Mesothelial cell of epicardium (in vitro differentiated cells): ENCODE results near the gene LAMA2. TPM values are rescaled to one million over a fixed set of nuclear protein-coding genes. Genes with fewer than 3 reads are reported as not detected.

Experiments used
- DNase-seq, 2 experiments: peaks; one replicate each; pipeline ENCODE4 v3.0.0; 2021; ENCODE audit warnings: low spot score in 2 of 2; ENCODE audit not compliant: unreplicated experiment in 2 of 2
- H3K27ac Mint-ChIP-seq: 2 replicates; pipeline ENCODE4 v1.8.0; 2021; ENCODE audit warnings: mixed read lengths
- H3K27me3 Mint-ChIP-seq: 2 replicates; pipeline ENCODE4 v1.8.0; 2021; ENCODE audit warnings: low read depth, mixed read lengths
- H3K36me3 Mint-ChIP-seq: 2 replicates; pipeline ENCODE4 v1.8.0; 2021; ENCODE audit warnings: mixed read lengths
- H3K4me1 Mint-ChIP-seq: 2 replicates; pipeline ENCODE4 v1.8.0; 2021; ENCODE audit warnings: mixed read lengths
- H3K4me3 Mint-ChIP-seq: 2 replicates; pipeline ENCODE4 v1.8.0; 2021; ENCODE audit warnings: mild to moderate bottlenecking, moderate library complexity, mixed read lengths
- H3K9me3 Mint-ChIP-seq: 2 replicates; pipeline ENCODE4 v1.8.0; 2021; ENCODE audit warnings: mixed read lengths
- total RNA-seq: library from RNA; stranded (reverse); gene quantifications from 3 replicates; pipeline ENCODE4 v1.2.1, GENCODE V29; 2021
- TF ChIP-seq, protein P1 (sequence below): fragments of 200-600 bp; sonication (generic); IDR thresholded peaks from one replicate; pipeline ENCODE4 v1.5.0; 2021; ENCODE audit warnings: antibody characterized with exemption; ENCODE audit not compliant: unreplicated experiment

Gene LAMA2
- total RNA-seq, 1 donor from 2014 or later, result 63.2 TPM

DNA sequence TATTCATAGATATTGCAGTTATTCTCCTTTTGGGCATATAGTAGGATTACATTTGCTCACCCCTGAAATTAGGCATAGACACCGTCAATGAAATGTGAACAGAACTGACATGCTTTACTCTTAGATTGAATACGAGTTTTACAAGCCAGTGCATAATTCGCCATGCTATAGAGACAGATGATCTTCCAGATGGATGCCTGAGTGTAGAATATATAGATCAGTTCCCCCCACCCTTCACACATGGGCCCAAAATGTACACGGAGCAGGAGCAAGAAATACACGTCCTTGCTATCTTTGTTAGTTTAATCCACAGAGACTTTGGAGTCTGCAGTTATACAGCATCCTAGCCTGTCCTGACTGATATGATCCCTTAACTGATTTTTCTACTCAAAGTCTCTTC, 47.4 kb downstream of the LAMA2 start:
- H3K4me3 Mint-ChIP-seq, result no peak overlapping the region
- no peak for DNase-seq
- no peaks in the 10 kb centered on the region for H3K27me3 Mint-ChIP-seq
- no peak overlapping the region for H3K27ac Mint-ChIP-seq
- H3K9me3 Mint-ChIP-seq, result peaks cover 8% of the 10 kb centered on the region
- H3K36me3 Mint-ChIP-seq, result peaks cover 18% of the 10 kb centered on the region
- TF ChIP-seq, protein P1, sequence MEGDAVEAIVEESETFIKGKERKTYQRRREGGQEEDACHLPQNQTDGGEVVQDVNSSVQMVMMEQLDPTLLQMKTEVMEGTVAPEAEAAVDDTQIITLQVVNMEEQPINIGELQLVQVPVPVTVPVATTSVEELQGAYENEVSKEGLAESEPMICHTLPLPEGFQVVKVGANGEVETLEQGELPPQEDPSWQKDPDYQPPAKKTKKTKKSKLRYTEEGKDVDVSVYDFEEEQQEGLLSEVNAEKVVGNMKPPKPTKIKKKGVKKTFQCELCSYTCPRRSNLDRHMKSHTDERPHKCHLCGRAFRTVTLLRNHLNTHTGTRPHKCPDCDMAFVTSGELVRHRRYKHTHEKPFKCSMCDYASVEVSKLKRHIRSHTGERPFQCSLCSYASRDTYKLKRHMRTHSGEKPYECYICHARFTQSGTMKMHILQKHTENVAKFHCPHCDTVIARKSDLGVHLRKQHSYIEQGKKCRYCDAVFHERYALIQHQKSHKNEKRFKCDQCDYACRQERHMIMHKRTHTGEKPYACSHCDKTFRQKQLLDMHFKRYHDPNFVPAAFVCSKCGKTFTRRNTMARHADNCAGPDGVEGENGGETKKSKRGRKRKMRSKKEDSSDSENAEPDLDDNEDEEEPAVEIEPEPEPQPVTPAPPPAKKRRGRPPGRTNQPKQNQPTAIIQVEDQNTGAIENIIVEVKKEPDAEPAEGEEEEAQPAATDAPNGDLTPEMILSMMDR, result no peak
- H3K4me1 Mint-ChIP-seq, result peaks cover 3% of the 10 kb centered on the region

- no peak overlapping the region for H3K4me3 Mint-ChIP-seq
- peaks cover 16% of the 10 kb centered on the region for H3K9me3 Mint-ChIP-seq
- TF ChIP-seq, protein P1, result no peak
- peaks cover 3% of the 10 kb centered on the region for H3K4me1 Mint-ChIP-seq
- no peak overlapping the region for H3K27ac Mint-ChIP-seq
- no peak for DNase-seq
- peaks cover 22% of the 10 kb centered on the region for H3K36me3 Mint-ChIP-seq
- no peaks in the 10 kb centered on the region for H3K27me3 Mint-ChIP-seq
Observed at GRCh38 chr6:128932061-128932460, 49.1 kb downstream of the LAMA2 start.

- Mint-ChIP-seq H3K36me3 (no peaks in the 10 kb centered on the region), H3K4me1 (peaks cover 4% of the 10 kb centered on the region)
Observed at GRCh38 chr6:128950864-128951263, 67.9 kb downstream of the LAMA2 start.

GRCh38 chr6:128952902-128953301, 70.0 kb downstream of the LAMA2 start:
- no peaks in the 10 kb centered on the region for H3K9me3 Mint-ChIP-seq
- H3K27ac Mint-ChIP-seq, result no peak overlapping the region
- no peaks in the 10 kb centered on the region for H3K36me3 Mint-ChIP-seq
- peaks cover 7% of the 10 kb centered on the region for H3K4me1 Mint-ChIP-seq
- no peaks in the 10 kb centered on the region for H3K27me3 Mint-ChIP-seq
- TF ChIP-seq, protein P1, result no peak
- no peak overlapping the region for H3K4me3 Mint-ChIP-seq
- no peak for DNase-seq

More at GRCh38 chr6:128950864-128951263, 67.9 kb downstream of the LAMA2 start:
- Mint-ChIP-seq H3K9me3 (no peaks in the 10 kb centered on the region), H3K27ac (no peak overlapping the region), H3K4me3 (no peak overlapping the region), H3K27me3 (no peaks in the 10 kb centered on the region)
- DNase-seq, result no peak
- TF ChIP-seq, protein P1, result no peak

- H3K4me3 Mint-ChIP-seq, result no peak overlapping the region
- H3K27ac Mint-ChIP-seq, result no peak overlapping the region
- TF ChIP-seq, protein P1, result no peak
- H3K9me3 Mint-ChIP-seq, result no peaks in the 10 kb centered on the region
- H3K4me1 Mint-ChIP-seq, result peaks cover 7% of the 10 kb centered on the region
- no peaks in the 10 kb centered on the region for H3K36me3 Mint-ChIP-seq
- no peak for DNase-seq
- H3K27me3 Mint-ChIP-seq, result peaks cover 2% of the 10 kb centered on the region
Observed at GRCh38 chr6:128954308-128955043, 71.5 kb downstream of the LAMA2 start.

DNA sequence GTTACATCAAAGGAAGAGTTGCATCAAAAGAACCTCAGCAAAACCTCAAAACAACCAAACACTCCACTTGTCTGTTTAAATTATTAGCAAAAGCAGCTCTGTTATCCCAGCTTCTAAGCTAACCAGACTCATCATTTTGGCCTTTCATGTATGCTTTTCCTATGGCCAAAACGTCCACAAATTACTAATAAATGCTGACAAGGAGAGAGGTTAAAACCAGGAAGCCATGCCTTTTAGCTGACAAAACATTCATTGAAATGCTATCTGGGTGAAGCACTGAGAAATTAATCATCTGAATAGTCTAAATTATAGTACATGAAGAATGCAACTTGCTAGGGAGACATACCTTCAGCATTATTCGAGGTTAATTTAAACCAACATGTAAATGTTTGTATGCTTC, 80.6 kb downstream of the LAMA2 start:
- H3K4me3 Mint-ChIP-seq, result no peak overlapping the region
- TF ChIP-seq, protein P1, result no peak
- no peaks in the 10 kb centered on the region for H3K36me3 Mint-ChIP-seq
- no peaks in the 10 kb centered on the region for H3K9me3 Mint-ChIP-seq
- H3K4me1 Mint-ChIP-seq, result peaks cover 11% of the 10 kb centered on the region
- H3K27ac Mint-ChIP-seq, result no peak overlapping the region
- DNase-seq, result no peak
- H3K27me3 Mint-ChIP-seq, result peaks cover 3% of the 10 kb centered on the region
